Endothelial cell of umbilical vein (primary cell): ENCODE data around the gene CTBP1.

Experiments used
- CTCF ChIP-seq, 2 donors: IDR thresholded peaks; 1 replicate in 1 of 2; 2 replicates in 1 of 2; pipeline ENCODE4 v1.5.1; 2011; ENCODE audit warnings: low read length in 2 of 2, mild to moderate bottlenecking in 2 of 2, moderate library complexity in 2 of 2, control low read depth in 1 of 2, inconsistent platforms in 1 of 2, low read depth in 1 of 2; ENCODE audit not compliant: insufficient read depth in 1 of 2; ENCODE audit errors: extremely low read depth in 1 of 2
- EZH2 ChIP-seq: IDR thresholded peaks from 2 replicates; pipeline ENCODE4 v1.6.1; 2012; ENCODE audit warnings: borderline replicate concordance, low read depth, mild to moderate bottlenecking, moderate library complexity, low read length, inconsistent platforms; ENCODE audit not compliant: severe bottlenecking
- JUN ChIP-seq: IDR thresholded peaks from 2 replicates; pipeline ENCODE4 v1.6.1; 2011; ENCODE audit warnings: borderline replicate concordance, low read depth; ENCODE audit not compliant: insufficient read length, insufficient read depth
- POLR2A ChIP-seq: IDR thresholded peaks from 2 replicates; pipeline ENCODE4 v1.6.1; 2012; ENCODE audit warnings: low read depth, mild to moderate bottlenecking, control low read depth, low read length
- POLR2AphosphoS5 ChIP-seq: IDR thresholded peaks from 2 replicates; pipeline ENCODE4 v1.6.1; 2012; ENCODE audit warnings: low read depth, mild to moderate bottlenecking, control low read depth, low read length, moderate library complexity; ENCODE audit not compliant: insufficient read depth

GRCh38 chr4:1244978-1245471 is 3.9 kb downstream of the CTBP1 start:
- TF ChIP-seq CTCF (IDR thresholded peaks at IDR 0.05; ENCODE audit: extremely low read depth in 1 of 2, insufficient read depth in 1 of 2, low read depth in 1 of 2, low read length in 2 of 2) (no peak), EZH2 (no peak), JUN (no peak), POLR2A (no peak), POLR2AphosphoS5 (no peak)
